Gastrocnemius medialis (tissue), 4 donors: ENCODE data around the gene C14orf180.

Experiments
- CTCF ChIP-seq, 5 experiments: fragments of 450-650 bp in 3 of 5; fragments of 200-600 bp in 2 of 5; sonication (generic) in 2 of 5; IDR thresholded peaks in 4 of 5; conservative IDR thresholded peaks in 1 of 5; 1 replicate in 4 of 5; 2 replicates in 1 of 5; pipeline ENCODE4 v1.5.1; 2016 to 2019; ENCODE audit warnings: antibody characterized with exemption in 5 of 5, mild to moderate bottlenecking in 3 of 5, moderate library complexity in 3 of 5
- POLR2A ChIP-seq, 2 donors: fragments of 450-650 bp; IDR thresholded peaks; one replicate each; pipeline ENCODE4 v1.6.1; 2017; ENCODE audit warnings: antibody characterized with exemption in 2 of 2, mild to moderate bottlenecking in 2 of 2, moderate library complexity in 2 of 2

GRCh38 chr14:104574536-104574935, 5.0 kb upstream of the C14orf180 start:
- TF ChIP-seq CTCF (IDR thresholded peaks at IDR 0.05 in 4 of 5, conservative IDR thresholded peaks at IDR 0.05 in 1 of 5), result no peak
- TF ChIP-seq POLR2A (IDR thresholded peaks at IDR 0.05), result no peak
